Nephron (organoid): ENCODE measurements around the gene NDUFB8.
"Not testable (repeated sequence)": the region's sequence is repeated elsewhere in the genome, so short reads cannot be mapped to it uniquely, and the experiment has no call there.

ENCODE experiments used
- H3K27ac Mint-ChIP-seq, 3 experiments: 2 replicates each; pipeline ENCODE4 v1.8.0; 2020; ENCODE audit warnings: mixed read lengths in 3 of 3, mild to moderate bottlenecking in 2 of 3, moderate library complexity in 1 of 3
- H3K27me3 Mint-ChIP-seq: 2 replicates; pipeline ENCODE4 v1.8.0; 2021; ENCODE audit warnings: low read depth, mild to moderate bottlenecking, moderate library complexity, mixed read lengths
- H3K36me3 Mint-ChIP-seq: 2 replicates; pipeline ENCODE4 v1.8.0; 2020; ENCODE audit warnings: low read depth, mixed read lengths
- H3K4me1 Mint-ChIP-seq: 2 replicates; pipeline ENCODE4 v1.8.0; 2020; ENCODE audit warnings: mixed read lengths
- H3K4me3 Mint-ChIP-seq, 3 experiments: 2 replicates each; pipeline ENCODE4 v1.8.0; 2020; ENCODE audit warnings: mild to moderate bottlenecking in 3 of 3, mixed read lengths in 3 of 3, moderate library complexity in 2 of 3
- H3K9me3 Mint-ChIP-seq: 2 replicates; pipeline ENCODE4 v1.8.0; 2020; ENCODE audit warnings: mixed read lengths
- CTCF ChIP-seq, 3 experiments: fragments of 200-600 bp; sonication (generic); IDR thresholded peaks; one replicate each; pipeline ENCODE4 v1.5.0; 2021; ENCODE audit warnings: antibody characterized with exemption in 3 of 3; ENCODE audit not compliant: unreplicated experiment in 3 of 3

NDUFB8 gene

DNA sequence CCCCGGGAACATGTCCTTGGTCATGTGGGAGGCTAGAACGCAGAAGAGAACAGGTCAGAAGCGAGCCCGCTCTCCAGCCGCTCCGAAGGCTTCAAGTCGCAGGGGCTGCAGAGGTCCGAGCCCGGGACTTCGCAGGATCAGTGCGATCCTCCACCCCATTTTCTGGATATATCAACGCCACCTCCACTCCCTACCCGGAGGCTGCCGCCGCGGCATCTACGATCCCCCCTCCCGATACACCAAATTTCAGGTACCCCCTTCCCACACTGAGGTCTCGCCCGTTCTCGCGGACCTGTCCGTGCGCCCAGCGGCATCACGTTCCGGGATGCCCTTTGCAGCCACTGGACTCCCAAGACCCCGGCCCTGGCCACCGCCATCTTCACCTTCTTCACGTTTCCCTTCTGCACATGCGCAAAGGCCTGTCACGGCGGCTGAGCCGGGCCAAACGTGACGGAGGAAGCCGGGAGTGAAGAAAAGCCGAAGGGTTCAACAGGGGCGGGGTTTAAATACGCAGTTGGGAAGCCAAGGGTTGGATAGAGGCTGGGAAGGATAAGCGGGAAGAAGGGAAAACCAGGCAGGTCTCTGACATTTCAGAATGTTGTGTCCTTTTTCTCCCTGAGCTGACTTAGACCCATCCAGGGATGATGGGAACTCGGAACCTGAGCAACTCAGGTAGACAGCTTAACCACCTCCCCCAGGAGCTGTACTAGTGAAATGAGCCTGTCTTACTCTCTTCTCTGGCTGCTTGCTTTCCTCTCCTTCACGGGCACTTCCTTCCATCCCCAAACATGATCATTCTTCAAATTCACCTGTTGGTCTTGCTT, at the start of gene NDUFB8:
TSS of gene NDUFB8 (minus strand) at position 397 of the 824 bp plus-strand sequence. CDS start at position 377, 20 bp downstream.
- TF ChIP-seq CTCF (IDR thresholded peaks at IDR 0.05; ENCODE audit: unreplicated experiment in 3 of 3) = no peak
- peak within 1 kb of the TSS; percentile 99 to 100 (median 99) for H3K4me3 Mint-ChIP-seq
- no peaks in the 10 kb centered on the region for H3K27me3 Mint-ChIP-seq
- H3K36me3 Mint-ChIP-seq = peaks cover 23% of the 10 kb centered on the region
- no peaks in the 10 kb centered on the region for H3K9me3 Mint-ChIP-seq
- peak within 1 kb of the TSS; percentile 83 to 96 (median 95) for H3K27ac Mint-ChIP-seq
- H3K4me1 Mint-ChIP-seq = peaks cover 16% of the 10 kb centered on the region

DNA sequence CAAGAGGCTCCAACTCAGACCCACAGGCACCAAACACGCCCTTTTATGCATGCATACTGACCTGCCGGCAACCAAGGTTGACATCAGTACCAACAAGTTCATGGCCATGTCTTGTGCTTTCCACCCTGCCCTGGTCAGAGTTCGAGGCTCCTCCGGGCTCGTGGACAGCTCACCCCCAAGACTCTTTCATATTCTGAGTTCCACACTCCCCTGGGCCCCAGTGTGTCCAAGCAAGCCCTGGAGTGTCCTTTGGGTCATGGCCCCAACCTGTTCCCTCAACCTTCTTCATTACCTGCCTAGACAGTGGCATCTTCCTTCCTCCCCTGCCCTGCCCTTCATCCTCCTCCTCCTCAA, 46.6 kb upstream of the NDUFB8 start:
- no peaks in the 10 kb centered on the region for H3K9me3 Mint-ChIP-seq
- TF ChIP-seq CTCF (IDR thresholded peaks at IDR 0.05; ENCODE audit: unreplicated experiment in 3 of 3) = no peak
- H3K4me3 Mint-ChIP-seq = no peak overlapping the region
- no peaks in the 10 kb centered on the region for H3K4me1 Mint-ChIP-seq
- H3K36me3 Mint-ChIP-seq = no peaks in the 10 kb centered on the region
- H3K27me3 Mint-ChIP-seq = peaks cover 47% of the 10 kb centered on the region
- no peak overlapping the region for H3K27ac Mint-ChIP-seq

DNA sequence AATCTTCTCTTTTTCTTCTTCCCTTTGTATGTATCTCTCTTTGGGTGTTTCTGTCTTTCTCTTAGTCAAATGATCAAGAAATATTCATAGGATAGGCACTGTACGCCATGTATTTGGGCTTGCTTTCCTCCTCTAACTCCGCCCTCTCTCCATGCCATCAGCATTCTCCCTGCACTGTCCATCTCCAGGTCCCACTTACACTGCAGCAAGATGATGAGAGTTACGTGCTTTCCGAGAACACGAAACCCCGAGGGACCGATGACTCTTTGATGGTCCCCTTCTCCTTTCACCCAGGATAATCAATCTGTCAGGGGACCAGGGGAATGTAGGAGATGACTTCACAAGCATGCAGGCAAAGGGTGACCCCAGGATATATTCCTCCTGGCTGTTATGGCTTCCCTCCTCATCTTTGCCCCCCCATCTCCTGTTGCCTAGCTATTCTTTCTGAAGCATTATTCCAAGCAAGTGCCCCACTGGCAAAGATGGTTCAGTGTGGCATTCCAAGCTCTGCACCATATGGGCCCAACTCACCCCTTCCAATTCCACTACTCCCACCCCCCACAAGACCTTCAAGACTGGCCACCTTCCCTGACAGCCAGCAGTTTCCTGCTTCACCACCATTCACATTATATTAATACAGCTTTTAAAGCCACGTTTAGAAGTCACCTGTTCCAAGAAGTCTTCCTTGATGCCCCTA, 46.1 kb upstream of the NDUFB8 start:
- Mint-ChIP-seq H3K36me3 (no peaks in the 10 kb centered on the region), H3K9me3 (no peaks in the 10 kb centered on the region), H3K4me3 (no peak overlapping the region), H3K27me3 (peaks cover 47% of the 10 kb centered on the region), H3K4me1 (no peaks in the 10 kb centered on the region), H3K27ac (no peak overlapping the region)
- TF ChIP-seq CTCF (IDR thresholded peaks at IDR 0.05; ENCODE audit: unreplicated experiment in 3 of 3) = no peak

DNA sequence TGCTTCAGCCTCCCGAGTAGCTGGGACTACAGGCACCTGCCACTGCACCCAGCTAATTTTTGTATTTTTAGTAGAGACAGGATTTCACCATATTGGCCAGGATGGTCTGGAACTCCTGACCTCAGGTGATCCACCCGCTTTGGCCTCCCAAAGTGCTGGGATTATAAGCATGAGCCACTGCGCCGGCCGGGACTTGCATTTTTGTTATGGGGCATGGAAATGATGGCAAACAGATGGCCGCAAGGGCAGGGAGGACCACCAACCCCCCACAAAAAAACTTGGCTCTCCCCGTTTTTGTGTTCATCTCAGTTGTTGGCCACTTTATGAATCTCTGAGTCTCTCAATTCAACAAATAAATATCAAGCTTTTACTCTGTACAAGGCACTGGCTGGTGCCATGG, 45.5 kb upstream of the NDUFB8 start:
- not testable (repeated sequence) for H3K4me1 Mint-ChIP-seq, H3K36me3 Mint-ChIP-seq, H3K27ac Mint-ChIP-seq, H3K4me3 Mint-ChIP-seq, H3K9me3 Mint-ChIP-seq
- H3K27me3 Mint-ChIP-seq = peaks cover 44% of the 10 kb centered on the region

GRCh38 chr10:100571084-100571856, 41.6 kb upstream of the NDUFB8 start:
- peaks cover 22% of the 10 kb centered on the region for H3K27me3 Mint-ChIP-seq
- no peaks in the 10 kb centered on the region for H3K4me1 Mint-ChIP-seq
- H3K9me3 Mint-ChIP-seq = no peaks in the 10 kb centered on the region
- no peak for TF ChIP-seq CTCF (IDR thresholded peaks at IDR 0.05; ENCODE audit: unreplicated experiment in 3 of 3)
- H3K4me3 Mint-ChIP-seq = no peak overlapping the region
- no peak overlapping the region for H3K27ac Mint-ChIP-seq
- no peaks in the 10 kb centered on the region for H3K36me3 Mint-ChIP-seq

DNA sequence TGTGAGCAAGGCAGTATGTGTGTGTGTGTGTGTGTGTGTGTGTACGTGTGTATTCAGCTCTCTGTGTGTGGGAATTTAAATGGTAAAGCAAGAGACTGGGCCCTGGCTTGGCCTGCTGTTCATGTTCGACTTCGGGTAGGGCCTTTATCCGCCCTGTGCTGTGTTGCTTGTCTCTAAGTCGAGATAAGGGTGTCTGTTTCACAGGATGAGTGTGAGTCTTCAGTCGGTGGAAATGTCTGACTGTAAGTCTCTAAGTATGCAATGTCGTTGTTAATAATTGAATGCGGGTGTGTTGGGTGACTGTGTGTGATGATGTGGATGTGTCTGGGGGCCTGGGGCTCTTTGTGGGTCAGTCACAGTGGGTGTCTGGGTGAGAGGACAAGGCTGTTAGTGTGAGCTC, 40.8 kb upstream of the NDUFB8 start:
- Mint-ChIP-seq H3K9me3 (no peaks in the 10 kb centered on the region), H3K4me3 (no peak overlapping the region), H3K27me3 (peaks cover 27% of the 10 kb centered on the region), H3K27ac (no peak overlapping the region), H3K36me3 (no peaks in the 10 kb centered on the region), H3K4me1 (no peaks in the 10 kb centered on the region)
- no peak for TF ChIP-seq CTCF (IDR thresholded peaks at IDR 0.05; ENCODE audit: unreplicated experiment in 3 of 3)
